Measurements from ENCODE around the gene UBIAD1.

Gene UBIAD1

DNA sequence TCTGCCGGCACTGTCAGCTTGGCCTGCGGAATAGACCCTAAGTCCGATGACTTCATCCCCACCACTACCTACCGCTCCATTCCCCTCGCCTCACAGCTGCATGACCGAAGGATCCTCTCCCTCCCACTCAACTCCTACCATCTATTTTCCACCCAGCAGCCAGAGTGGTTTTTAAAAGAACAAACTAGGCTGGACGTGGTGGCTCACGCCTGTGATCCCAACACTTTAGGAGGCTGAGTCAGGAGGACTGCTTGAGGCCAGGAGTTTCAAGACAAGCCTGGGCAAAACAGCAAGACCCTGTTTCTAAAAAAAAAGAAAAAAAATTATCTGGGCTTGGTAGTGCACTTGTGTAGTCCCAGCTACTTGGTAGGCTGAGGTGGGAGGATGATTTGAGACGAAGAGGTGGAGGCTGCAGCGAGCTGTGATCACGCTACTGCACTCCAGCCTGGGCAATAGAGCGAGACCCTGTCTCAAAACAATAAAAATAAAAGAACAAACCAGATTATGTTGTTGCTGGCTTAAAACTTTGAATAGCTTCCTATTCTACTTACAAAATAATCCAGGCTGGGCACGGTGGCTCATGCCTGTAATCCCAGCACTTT is 59.0 kb downstream of the UBIAD1 start:
- no peaks in the 10 kb centered on the region for H3K9me3 ChIP-seq (ENCODE audit: insufficient read depth, low read length, severe bottlenecking)
- TF ChIP-seq EZH2 (IDR thresholded peaks at IDR 0.05; ENCODE audit: borderline replicate concordance, low read depth, low read length, severe bottlenecking), result no peak
- TF ChIP-seq, protein P1, sequence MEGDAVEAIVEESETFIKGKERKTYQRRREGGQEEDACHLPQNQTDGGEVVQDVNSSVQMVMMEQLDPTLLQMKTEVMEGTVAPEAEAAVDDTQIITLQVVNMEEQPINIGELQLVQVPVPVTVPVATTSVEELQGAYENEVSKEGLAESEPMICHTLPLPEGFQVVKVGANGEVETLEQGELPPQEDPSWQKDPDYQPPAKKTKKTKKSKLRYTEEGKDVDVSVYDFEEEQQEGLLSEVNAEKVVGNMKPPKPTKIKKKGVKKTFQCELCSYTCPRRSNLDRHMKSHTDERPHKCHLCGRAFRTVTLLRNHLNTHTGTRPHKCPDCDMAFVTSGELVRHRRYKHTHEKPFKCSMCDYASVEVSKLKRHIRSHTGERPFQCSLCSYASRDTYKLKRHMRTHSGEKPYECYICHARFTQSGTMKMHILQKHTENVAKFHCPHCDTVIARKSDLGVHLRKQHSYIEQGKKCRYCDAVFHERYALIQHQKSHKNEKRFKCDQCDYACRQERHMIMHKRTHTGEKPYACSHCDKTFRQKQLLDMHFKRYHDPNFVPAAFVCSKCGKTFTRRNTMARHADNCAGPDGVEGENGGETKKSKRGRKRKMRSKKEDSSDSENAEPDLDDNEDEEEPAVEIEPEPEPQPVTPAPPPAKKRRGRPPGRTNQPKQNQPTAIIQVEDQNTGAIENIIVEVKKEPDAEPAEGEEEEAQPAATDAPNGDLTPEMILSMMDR (IDR thresholded peaks at IDR 0.05; ENCODE audit: borderline replicate concordance, extremely low read depth, low read length, poor library complexity, severe bottlenecking), result no peak
- H3K4me1 ChIP-seq (ENCODE audit: insufficient read depth, low read length), result no peaks in the 10 kb centered on the region
- no peaks in the 10 kb centered on the region for H3K79me2 ChIP-seq (ENCODE audit: insufficient read depth, low read length)
- H4K20me1 ChIP-seq (ENCODE audit: insufficient read depth, low read length), result no peaks in the 10 kb centered on the region
- H3K27ac ChIP-seq (ENCODE audit: low read length), result no peak overlapping the region
- H3K36me3 ChIP-seq (ENCODE audit: insufficient read depth, low read length), result no peaks in the 10 kb centered on the region
- H3K4me2 ChIP-seq (ENCODE audit: insufficient read depth, low read length), result no peak overlapping the region
- H3K4me3 ChIP-seq (ENCODE audit: low read depth in 1 of 2, low read length in 2 of 2), result no peak overlapping the region
- ATAC-seq (ENCODE audit: insufficient read depth, low read depth) (no peak), DNase-seq (no peak)
- no peak overlapping the region for H2AFZ ChIP-seq (ENCODE audit: low read depth, low read length)
- no peaks in the 10 kb centered on the region for H3K27me3 ChIP-seq (ENCODE audit: insufficient read depth, low read length, poor library complexity)
- H3K9ac ChIP-seq (ENCODE audit: low read depth, low read length), result no peak overlapping the region

DNA sequence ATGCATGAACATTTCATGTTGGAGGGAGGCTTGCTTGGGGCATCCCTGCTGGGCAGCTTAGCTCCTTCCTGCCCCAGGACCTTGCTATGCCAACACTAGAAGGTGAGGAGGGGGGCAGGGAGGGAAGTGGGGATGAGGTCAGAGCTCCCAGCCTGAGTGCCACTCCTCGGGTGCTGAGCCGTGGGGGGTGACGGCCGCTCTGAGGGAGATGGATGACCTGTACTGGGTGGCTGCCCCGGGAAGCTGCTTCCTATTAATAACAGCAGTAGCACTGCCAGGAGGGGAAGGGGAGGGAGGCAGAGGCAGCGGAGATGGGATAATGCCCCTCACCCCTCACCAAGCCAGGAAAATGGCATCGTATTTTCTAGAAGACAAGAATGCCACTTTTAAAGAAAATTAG is 60.6 kb downstream of the UBIAD1 start:
- no peaks in the 10 kb centered on the region for H3K4me1 ChIP-seq (ENCODE audit: insufficient read depth, low read length)
- H3K4me3 ChIP-seq (ENCODE audit: low read depth in 1 of 2, low read length in 2 of 2), result no peak overlapping the region
- no peak overlapping the region for H3K4me2 ChIP-seq (ENCODE audit: insufficient read depth, low read length)
- H3K79me2 ChIP-seq (ENCODE audit: insufficient read depth, low read length), result no peaks in the 10 kb centered on the region
- DNase-seq, result no peak
- H3K9ac ChIP-seq (ENCODE audit: low read depth, low read length), result no peak overlapping the region
- no peaks in the 10 kb centered on the region for H4K20me1 ChIP-seq (ENCODE audit: insufficient read depth, low read length)
- no peaks in the 10 kb centered on the region for H3K36me3 ChIP-seq (ENCODE audit: insufficient read depth, low read length)
- no peaks in the 10 kb centered on the region for H3K27me3 ChIP-seq (ENCODE audit: insufficient read depth, low read length, poor library complexity)
- no peaks in the 10 kb centered on the region for H3K9me3 ChIP-seq (ENCODE audit: insufficient read depth, low read length, severe bottlenecking)
- no peak for ATAC-seq (ENCODE audit: insufficient read depth, low read depth)
- no peak overlapping the region for H3K27ac ChIP-seq (ENCODE audit: low read length)
- H2AFZ ChIP-seq (ENCODE audit: low read depth, low read length), result no peak overlapping the region
- no peak for TF ChIP-seq EZH2 (IDR thresholded peaks at IDR 0.05; ENCODE audit: borderline replicate concordance, low read depth, low read length, severe bottlenecking)
- TF ChIP-seq, protein P1 (IDR thresholded peaks at IDR 0.05; ENCODE audit: borderline replicate concordance, extremely low read depth, low read length, poor library complexity, severe bottlenecking), result no peak

DNA sequence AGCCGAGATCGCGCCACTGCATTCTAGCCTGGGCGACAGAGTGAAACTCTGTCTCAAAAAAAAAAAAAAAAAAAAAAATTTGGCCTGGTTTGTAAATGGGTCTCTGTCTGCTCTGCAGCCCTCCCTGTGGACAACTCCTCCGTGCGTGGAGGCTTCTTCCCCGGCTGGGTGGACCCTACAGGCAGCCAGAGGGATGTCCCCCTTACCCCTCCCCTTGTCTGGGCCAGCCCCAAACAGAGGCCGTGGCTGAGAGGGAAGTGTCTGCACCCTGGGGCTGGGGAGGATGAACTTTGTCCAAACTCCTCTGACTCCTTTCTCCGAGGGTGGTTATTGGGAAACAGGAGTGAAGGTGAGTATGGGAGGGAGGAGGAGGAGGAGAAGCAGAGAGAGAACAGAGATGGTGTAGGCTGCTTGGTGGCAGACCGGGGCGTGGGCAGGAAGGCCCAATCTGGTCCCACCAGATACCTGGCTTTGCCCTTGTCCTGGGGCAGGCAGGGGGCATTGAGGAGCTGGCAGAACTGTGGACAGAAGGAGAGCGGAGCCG is 61.3 kb downstream of the UBIAD1 start:
- no peak overlapping the region for H3K27ac ChIP-seq (ENCODE audit: low read length)
- no peaks in the 10 kb centered on the region for H3K36me3 ChIP-seq (ENCODE audit: insufficient read depth, low read length)
- H3K4me2 ChIP-seq (ENCODE audit: insufficient read depth, low read length), result no peak overlapping the region
- H3K9me3 ChIP-seq (ENCODE audit: insufficient read depth, low read length, severe bottlenecking), result no peaks in the 10 kb centered on the region
- H4K20me1 ChIP-seq (ENCODE audit: insufficient read depth, low read length), result no peaks in the 10 kb centered on the region
- ATAC-seq (ENCODE audit: insufficient read depth, low read depth), result no peak
- DNase-seq, result no peak
- no peak overlapping the region for H3K4me3 ChIP-seq (ENCODE audit: low read depth in 1 of 2, low read length in 2 of 2)
- no peak for TF ChIP-seq EZH2 (IDR thresholded peaks at IDR 0.05; ENCODE audit: borderline replicate concordance, low read depth, low read length, severe bottlenecking)
- TF ChIP-seq, protein P1 (IDR thresholded peaks at IDR 0.05; ENCODE audit: borderline replicate concordance, extremely low read depth, low read length, poor library complexity, severe bottlenecking), result no peak
- no peaks in the 10 kb centered on the region for H3K27me3 ChIP-seq (ENCODE audit: insufficient read depth, low read length, poor library complexity)
- H2AFZ ChIP-seq (ENCODE audit: low read depth, low read length), result no peak overlapping the region
- no peaks in the 10 kb centered on the region for H3K4me1 ChIP-seq (ENCODE audit: insufficient read depth, low read length)
- no peak overlapping the region for H3K9ac ChIP-seq (ENCODE audit: low read depth, low read length)
- no peaks in the 10 kb centered on the region for H3K79me2 ChIP-seq (ENCODE audit: insufficient read depth, low read length)

Measured in DND-41 (cell line).